ENCODE data around the gene RACGAP1. TPM values are rescaled to one million over a fixed set of nuclear protein-coding genes. Genes with fewer than 3 reads are reported as not detected.

Gene RACGAP1
- total RNA-seq, 4 donors from 2014 or later = 5.1 to 29.7 (median 8.5) TPM

DNA sequence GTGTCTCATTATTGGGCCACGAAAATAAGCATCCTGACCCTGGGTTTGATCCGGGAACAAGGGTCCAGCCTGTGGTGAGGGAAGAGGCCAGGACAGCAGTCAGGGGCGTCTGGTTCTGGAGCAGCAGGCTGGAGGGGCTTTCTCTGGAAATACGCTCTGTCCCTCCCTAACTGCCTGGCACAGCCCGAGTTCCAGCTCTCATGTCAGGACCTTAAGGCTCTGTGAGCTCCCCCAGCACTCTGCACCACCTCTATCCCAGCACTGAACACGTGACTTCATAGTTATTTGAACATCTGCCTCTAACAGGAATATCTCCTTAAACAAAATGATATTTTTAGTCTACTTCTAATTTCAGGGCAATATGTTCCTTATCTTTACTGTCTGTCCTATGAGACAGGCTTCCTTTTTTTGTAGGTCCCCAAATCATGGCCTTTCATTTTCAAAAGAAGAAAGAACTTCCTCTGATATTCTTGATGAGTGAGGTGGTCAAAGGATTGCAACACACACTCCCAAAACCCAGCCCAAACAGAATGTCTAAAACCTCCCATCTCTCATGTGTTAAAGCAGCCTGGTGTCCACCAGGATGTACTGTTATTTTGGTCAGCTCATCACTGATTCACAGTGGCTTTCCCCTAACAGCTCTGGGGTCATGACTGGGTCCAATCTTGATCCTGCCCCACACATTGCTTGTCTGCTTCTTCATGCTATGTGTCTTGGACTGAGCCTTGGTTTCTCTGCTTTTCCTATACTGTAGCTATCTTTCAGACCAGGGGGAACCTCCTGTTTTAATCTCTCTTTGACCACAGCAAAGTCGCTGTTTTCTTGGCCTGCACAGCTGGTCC is 42.8 kb downstream of the RACGAP1 start:
- no peaks in the 10 kb centered on the region for H3K36me3 ChIP-seq
- TF ChIP-seq, protein P1, sequence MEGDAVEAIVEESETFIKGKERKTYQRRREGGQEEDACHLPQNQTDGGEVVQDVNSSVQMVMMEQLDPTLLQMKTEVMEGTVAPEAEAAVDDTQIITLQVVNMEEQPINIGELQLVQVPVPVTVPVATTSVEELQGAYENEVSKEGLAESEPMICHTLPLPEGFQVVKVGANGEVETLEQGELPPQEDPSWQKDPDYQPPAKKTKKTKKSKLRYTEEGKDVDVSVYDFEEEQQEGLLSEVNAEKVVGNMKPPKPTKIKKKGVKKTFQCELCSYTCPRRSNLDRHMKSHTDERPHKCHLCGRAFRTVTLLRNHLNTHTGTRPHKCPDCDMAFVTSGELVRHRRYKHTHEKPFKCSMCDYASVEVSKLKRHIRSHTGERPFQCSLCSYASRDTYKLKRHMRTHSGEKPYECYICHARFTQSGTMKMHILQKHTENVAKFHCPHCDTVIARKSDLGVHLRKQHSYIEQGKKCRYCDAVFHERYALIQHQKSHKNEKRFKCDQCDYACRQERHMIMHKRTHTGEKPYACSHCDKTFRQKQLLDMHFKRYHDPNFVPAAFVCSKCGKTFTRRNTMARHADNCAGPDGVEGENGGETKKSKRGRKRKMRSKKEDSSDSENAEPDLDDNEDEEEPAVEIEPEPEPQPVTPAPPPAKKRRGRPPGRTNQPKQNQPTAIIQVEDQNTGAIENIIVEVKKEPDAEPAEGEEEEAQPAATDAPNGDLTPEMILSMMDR (IDR thresholded peaks at IDR 0.05) = no peak
- no peak for TF ChIP-seq POLR2A (IDR thresholded peaks at IDR 0.05)
- no peak overlapping the region for H3K4me3 ChIP-seq
- no peak for DNase-seq
- no peaks in the 10 kb centered on the region for H3K27me3 ChIP-seq
- H3K27ac ChIP-seq = no peak overlapping the region
- H3K4me1 ChIP-seq = peaks cover 0 to 5% (median 0%) of the 10 kb centered on the region in 4 donors
- H3K9me3 ChIP-seq = no peaks in the 10 kb centered on the region

DNA sequence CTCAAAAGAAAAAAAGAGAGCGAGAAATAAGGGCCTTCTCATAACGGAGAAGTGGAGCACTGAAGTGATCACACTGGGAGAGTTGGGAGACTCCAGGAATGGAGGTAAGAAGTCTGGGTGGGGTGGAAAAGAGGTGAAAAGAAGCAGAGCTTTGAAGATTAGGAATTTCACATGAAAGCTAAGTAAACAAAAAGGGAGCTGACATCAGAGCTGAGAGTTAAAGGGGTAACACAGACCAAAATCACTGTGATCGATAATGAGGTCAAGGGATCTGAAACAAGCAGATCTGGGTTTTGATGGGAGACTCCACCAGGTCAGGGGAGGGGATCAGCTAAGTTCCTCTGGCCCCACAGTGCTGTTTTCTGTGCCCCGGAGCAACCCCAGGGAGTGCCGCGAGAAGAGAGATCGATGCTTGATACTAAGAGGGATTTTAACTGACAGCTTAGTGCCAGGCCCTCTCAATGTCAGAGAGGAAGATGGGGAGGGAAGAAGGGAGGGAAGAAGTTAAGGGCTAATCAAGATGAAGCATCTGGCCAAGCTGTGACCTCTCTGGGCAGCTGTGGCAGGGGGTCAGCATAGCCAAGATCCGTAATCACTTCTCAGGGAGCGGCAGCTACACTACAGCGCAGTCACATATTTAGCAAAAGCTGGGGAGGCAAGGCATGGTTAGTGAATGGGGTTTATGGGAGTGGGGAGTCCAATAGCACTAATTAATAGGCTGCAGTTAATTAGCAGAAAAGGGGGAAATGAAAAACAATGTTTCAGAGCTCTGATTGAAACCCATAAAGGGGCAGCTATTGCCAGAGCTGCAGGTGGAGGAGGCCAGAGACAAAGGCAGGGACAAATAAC is 44.6 kb downstream of the RACGAP1 start:
- Histone ChIP-seq H3K9me3 (no peaks in the 10 kb centered on the region), H3K27ac (no peak overlapping the region), H3K4me1 (peaks cover 0 to 5% (median 0%) of the 10 kb centered on the region in 4 donors), H3K4me3 (no peak overlapping the region), H3K27me3 (no peaks in the 10 kb centered on the region), H3K36me3 (no peaks in the 10 kb centered on the region)
- DNase-seq = no peak
- TF ChIP-seq, protein P1 (IDR thresholded peaks at IDR 0.05) = no peak
- no peak for TF ChIP-seq POLR2A (IDR thresholded peaks at IDR 0.05)

DNA sequence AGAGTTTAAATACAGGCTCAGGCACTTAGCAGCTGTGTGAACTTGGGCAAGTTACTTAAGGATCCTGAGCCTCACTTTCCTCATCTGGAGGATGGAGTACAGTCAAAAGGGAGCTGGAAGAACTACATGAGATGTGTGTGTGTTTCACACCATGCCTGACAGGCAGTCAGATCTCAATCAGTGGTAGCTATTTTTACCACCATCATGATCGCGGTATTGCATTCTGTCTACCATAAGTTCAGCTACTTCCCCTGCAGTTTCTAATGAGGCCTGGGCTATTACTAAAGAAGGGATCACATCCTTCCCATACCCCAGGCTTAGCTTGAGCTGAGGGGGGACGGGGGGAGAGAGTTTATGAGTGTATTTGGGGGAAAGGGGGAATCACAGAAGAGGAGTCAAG is 45.5 kb downstream of the RACGAP1 start:
- H3K27me3 ChIP-seq = no peaks in the 10 kb centered on the region
- no peak for DNase-seq
- peaks cover 0 to 13% (median 0%) of the 10 kb centered on the region in 4 donors for H3K4me1 ChIP-seq
- no peaks in the 10 kb centered on the region for H3K36me3 ChIP-seq
- no peak overlapping the region for H3K27ac ChIP-seq
- H3K4me3 ChIP-seq = no peak overlapping the region
- H3K9me3 ChIP-seq = no peaks in the 10 kb centered on the region
- TF ChIP-seq, protein P1 (IDR thresholded peaks at IDR 0.05) = no peak
- TF ChIP-seq POLR2A (IDR thresholded peaks at IDR 0.05) = no peak

DNA sequence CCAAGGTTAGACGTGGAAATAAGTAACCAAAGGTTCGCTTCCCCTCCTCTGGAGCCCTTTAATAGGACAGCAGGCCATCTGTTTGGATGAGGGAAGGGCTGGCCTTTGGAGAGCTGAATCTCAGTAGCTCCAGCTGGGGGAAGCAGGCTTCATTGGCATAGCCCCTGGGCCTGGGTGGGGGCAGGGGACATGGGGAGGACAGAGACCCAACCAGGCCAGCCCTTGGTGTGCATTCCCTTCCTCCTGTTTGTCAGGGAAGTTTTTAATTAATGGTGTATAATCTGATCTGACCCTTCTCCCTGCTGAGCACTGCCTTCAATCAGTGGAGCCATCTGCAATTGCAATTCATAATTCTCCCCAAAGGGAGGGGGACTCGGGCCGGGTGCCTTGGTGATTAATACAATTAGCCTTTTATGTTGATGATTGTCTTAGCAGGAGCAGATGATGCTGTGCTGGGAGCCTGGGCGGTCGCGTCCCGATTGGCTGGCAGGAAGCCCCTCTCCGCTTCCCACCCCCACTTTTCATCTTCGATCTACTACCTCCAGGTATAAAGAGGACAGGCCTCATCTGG is 46.2 kb downstream of the RACGAP1 start:
- TF ChIP-seq, protein P1 (IDR thresholded peaks at IDR 0.05) = no peak
- TF ChIP-seq POLR2A (IDR thresholded peaks at IDR 0.05) = no peak
- Histone ChIP-seq H3K27ac (no peak overlapping the region), H3K36me3 (no peaks in the 10 kb centered on the region), H3K27me3 (no peaks in the 10 kb centered on the region), H3K4me1 (peaks cover 0 to 14% (median 0%) of the 10 kb centered on the region in 4 donors), H3K9me3 (no peaks in the 10 kb centered on the region), H3K4me3 (no peak overlapping the region)
- DNase-seq = no peak

DNA sequence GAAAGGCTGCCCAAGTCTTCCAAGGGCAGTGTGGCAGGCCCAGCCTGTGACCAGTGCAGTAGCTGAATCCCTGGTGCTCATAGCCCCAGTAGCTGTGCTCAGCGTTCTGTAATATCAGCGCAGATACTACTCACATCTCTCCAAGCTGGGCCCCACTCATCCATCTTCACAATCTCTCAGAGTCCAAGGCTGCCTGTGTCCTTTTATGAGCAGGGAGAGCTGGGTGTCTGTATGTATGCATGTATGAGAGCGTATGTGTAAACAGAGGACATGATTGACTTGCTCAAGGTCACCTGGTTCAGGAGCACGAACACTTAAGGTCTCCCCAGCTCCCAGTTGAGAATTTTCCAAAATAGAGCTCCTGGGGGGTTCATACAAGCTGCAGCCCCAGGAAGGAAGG is 47.2 kb downstream of the RACGAP1 start:
- Histone ChIP-seq H3K27ac (no peak overlapping the region), H3K36me3 (no peaks in the 10 kb centered on the region), H3K27me3 (no peaks in the 10 kb centered on the region), H3K9me3 (no peaks in the 10 kb centered on the region), H3K4me1 (peaks cover 0 to 14% (median 0%) of the 10 kb centered on the region in 4 donors), H3K4me3 (no peak overlapping the region)
- no peak for TF ChIP-seq POLR2A (IDR thresholded peaks at IDR 0.05)
- TF ChIP-seq, protein P1 (IDR thresholded peaks at IDR 0.05) = no peak
- DNase-seq = no peak
